Measurements from ENCODE around the gene MSH4. TPM values are rescaled to one million over a fixed set of nuclear protein-coding genes. Genes with fewer than 3 reads are reported as not detected.
"Not testable (repeated sequence)": the region's sequence is repeated elsewhere in the genome, so short reads cannot be mapped to it uniquely, and the experiment has no call there.

MSH4 gene
- total RNA-seq, 2 experiments from 2014 or later = 0.12 to 0.43 TPM

GRCh38 chr1:75801480-75801879, 4.8 kb downstream of the MSH4 start:
- CTCF ChIA-PET; POLR2A ChIA-PET; H3K4me3 Mint-ChIP-seq; H3K27me3 Mint-ChIP-seq; H3K27ac Mint-ChIP-seq; H3K4me1 Mint-ChIP-seq (ENCODE audit: low read depth); intact Hi-C loops (cut with micrococcal nuclease); H3K9me3 Mint-ChIP-seq; DNase-seq: not testable (repeated sequence)
- peaks cover 13% of the 10 kb centered on the region for H3K36me3 Mint-ChIP-seq

- ChIA-PET POLR2A (no interaction called here), CTCF (no interaction called here)
- H3K27me3 Mint-ChIP-seq = no peaks in the 10 kb centered on the region
- no peak overlapping the region for H3K4me3 Mint-ChIP-seq
- H3K9me3 Mint-ChIP-seq = no peaks in the 10 kb centered on the region
- no peaks in the 10 kb centered on the region for H3K4me1 Mint-ChIP-seq (ENCODE audit: low read depth)
- DNase-seq = no peak
- intact Hi-C loops (cut with micrococcal nuclease) = no loop called here
- H3K36me3 Mint-ChIP-seq = no peaks in the 10 kb centered on the region
- H3K27ac Mint-ChIP-seq = no peak overlapping the region
These were observed 12.2 kb downstream of the MSH4 start for GRCh38 chr1:75808921-75809320.

DNA sequence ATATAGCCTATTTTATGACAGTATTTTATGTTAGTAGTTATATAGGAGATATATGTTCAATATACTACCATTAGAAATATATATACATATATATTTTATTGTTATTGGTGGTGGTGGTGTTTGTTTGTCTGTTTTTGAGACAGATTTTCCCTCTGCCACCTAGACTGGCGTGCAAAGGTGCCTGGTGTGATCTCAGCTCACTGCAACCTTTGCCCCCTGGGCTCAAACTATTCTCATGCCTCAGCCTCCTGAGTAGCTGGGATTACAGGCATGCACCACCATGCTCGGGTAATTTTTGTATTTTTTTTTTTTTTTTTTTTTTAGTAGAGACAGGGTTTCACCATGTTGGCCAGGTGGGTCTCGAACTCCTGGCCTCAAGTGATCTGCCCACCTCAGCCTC, 13.4 kb downstream of the MSH4 start:
- H3K36me3 Mint-ChIP-seq; H3K9me3 Mint-ChIP-seq; H3K27me3 Mint-ChIP-seq; H3K4me1 Mint-ChIP-seq (ENCODE audit: low read depth); DNase-seq; H3K4me3 Mint-ChIP-seq; CTCF ChIA-PET; POLR2A ChIA-PET; intact Hi-C loops (cut with micrococcal nuclease); H3K27ac Mint-ChIP-seq: not testable (repeated sequence)

DNA sequence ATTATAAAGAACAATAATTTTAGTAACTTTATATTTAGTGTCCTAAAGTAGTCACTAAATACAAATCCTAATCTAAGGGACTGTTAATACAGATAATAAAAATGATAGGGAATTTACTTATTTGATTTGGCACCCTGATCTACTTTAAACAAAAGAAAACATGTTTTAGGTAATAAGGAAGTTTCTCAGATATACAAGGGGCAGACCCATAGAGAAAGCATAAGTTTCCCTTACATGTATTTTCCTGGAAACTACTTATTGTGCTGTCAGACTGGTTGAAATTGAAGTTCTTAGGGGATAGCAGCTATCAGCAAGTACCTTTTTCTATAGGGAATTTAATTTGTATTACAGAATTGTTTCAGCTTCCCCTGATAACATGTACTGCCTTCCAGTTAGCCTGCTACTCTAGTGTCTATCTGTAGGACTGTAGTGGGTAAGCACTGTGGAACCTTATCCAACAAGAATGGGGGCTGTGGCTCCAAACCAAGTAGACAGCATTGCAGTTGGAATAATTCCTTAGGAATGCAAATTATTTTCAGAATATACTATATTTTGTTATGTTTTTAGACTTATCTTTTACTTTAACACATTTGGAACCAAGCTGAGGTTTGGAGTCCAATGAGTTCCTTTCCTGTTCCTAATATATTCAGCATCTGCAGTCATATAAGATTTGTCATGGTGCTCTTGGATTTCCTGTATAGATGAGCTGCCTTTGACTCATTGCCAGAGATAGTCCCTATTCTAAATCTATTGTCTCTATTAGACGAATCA, 14.7 kb downstream of the MSH4 start:
- intact Hi-C loops (cut with micrococcal nuclease) = no loop called here
- Mint-ChIP-seq H3K27ac (no peak overlapping the region), H3K9me3 (no peaks in the 10 kb centered on the region), H3K4me3 (no peak overlapping the region), H3K4me1 (ENCODE audit: low read depth) (no peaks in the 10 kb centered on the region), H3K27me3 (no peaks in the 10 kb centered on the region), H3K36me3 (no peaks in the 10 kb centered on the region)
- POLR2A ChIA-PET = no interaction called here
- CTCF ChIA-PET = no interaction called here
- DNase-seq = no peak

DNA sequence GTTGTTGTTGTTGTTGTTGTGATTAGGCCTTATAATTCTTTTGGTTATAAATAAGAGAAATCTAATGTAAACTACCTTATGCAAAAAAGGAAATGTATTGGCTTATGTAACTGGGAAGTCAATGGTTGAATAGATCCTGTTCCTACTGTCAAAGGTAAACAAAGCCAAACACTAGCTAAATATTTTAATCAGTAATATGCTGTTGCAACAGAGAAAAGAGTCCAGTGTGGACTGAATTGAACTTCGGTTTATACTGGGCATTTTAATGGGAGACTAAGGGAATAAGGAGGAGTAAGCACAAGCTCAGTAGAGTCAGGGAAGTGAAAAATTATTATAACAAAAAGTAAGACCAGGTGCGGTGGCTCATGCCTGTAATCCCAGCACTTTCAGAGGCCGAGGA, 15.4 kb downstream of the MSH4 start:
- Mint-ChIP-seq H3K27ac (no peak overlapping the region), H3K4me1 (ENCODE audit: low read depth) (no peaks in the 10 kb centered on the region), H3K36me3 (no peaks in the 10 kb centered on the region), H3K4me3 (no peak overlapping the region), H3K27me3 (no peaks in the 10 kb centered on the region), H3K9me3 (no peaks in the 10 kb centered on the region)
- CTCF ChIA-PET = no interaction called here
- POLR2A ChIA-PET = no interaction called here
- DNase-seq = no peak
- intact Hi-C loops (cut with micrococcal nuclease) = no loop called here

DNA sequence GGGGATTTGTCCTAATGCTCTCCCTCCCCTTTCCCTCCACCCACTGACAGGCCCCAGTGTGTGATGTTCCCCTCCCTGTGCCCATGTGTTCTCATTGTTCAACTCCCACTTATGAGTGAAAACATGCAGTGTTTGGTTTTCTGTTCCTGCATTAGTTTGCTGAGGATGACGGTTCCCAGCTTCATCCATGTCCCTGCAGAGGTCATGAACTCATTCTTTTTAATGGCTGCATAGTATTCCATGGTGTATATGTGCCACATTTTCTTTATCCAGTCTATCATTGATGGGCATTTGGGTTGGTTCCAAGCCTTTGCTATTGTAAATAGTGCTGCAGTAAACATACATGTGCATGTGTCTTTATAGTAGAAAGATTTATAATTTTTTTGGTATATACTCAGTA, 26.9 kb downstream of the MSH4 start:
- H3K27me3 Mint-ChIP-seq; H3K4me3 Mint-ChIP-seq; intact Hi-C loops (cut with micrococcal nuclease); H3K27ac Mint-ChIP-seq; DNase-seq; POLR2A ChIA-PET; H3K4me1 Mint-ChIP-seq (ENCODE audit: low read depth); CTCF ChIA-PET: not testable (repeated sequence)
- Mint-ChIP-seq H3K9me3 (peaks cover 14% of the 10 kb centered on the region), H3K36me3 (peaks cover 18% of the 10 kb centered on the region)

DNA sequence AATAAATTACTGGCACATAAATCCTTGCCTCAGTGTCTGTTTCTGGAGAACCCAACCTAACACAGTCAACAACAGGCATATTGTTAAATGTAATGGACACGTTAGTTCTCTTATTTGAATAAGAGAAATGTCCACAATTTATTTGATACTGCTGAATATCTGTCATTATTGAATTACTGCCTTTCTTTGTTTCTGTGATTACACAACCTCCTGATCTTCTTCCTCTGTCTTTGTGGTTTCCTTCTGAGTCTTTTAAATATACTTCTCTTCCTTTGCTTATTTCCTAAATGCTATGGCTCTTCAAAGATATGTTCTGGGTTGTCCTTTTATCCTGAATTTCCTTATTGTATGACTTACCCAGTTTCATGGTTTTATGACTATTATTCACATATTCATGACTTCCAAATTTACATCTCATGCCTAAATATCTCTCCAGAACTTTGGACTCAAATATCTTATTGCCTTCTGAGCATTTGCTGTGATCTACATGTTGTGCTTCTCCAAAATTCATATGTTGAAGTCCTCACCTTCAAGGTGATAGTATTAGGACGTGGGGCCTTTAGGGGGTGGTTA, 39.9 kb downstream of the MSH4 start:
- CTCF ChIA-PET = no interaction called here
- POLR2A ChIA-PET = no interaction called here

DNA sequence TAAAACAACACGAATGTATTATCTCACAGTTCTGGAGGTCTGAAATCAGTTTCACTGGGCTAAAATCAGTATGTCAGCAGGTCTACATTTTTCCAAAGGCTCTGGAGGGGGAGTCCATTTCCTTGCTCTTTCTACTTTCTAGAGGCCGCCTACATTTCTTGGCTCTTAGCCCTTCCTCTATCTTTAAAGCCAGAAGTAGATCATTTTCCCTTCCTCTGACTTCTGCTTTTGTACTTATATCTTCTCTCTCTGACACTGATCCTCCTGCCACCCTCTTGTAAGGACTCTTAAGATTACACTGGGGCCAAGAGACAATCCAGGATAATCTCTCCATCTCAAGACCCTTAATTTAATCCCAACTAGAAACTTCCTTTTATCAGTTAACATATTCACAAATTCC, 41.4 kb downstream of the MSH4 start:
- intact Hi-C loops (cut with micrococcal nuclease) = no loop called here
- Mint-ChIP-seq H3K27ac (no peak overlapping the region), H3K36me3 (no peaks in the 10 kb centered on the region), H3K9me3 (peaks cover 16% of the 10 kb centered on the region), H3K4me3 (no peak overlapping the region), H3K4me1 (ENCODE audit: low read depth) (no peaks in the 10 kb centered on the region), H3K27me3 (no peaks in the 10 kb centered on the region)
- ChIA-PET POLR2A (no interaction called here), CTCF (no interaction called here)
- no peak for DNase-seq

More for the DNA sequence above, 39.9 kb downstream of the MSH4 start:
- intact Hi-C loops (cut with micrococcal nuclease) = no loop called here
- H3K4me3 Mint-ChIP-seq = no peak overlapping the region
- H3K9me3 Mint-ChIP-seq = peaks cover 22% of the 10 kb centered on the region
- H3K4me1 Mint-ChIP-seq (ENCODE audit: low read depth) = no peaks in the 10 kb centered on the region
- no peak for DNase-seq
- no peaks in the 10 kb centered on the region for H3K27me3 Mint-ChIP-seq
- H3K36me3 Mint-ChIP-seq = no peaks in the 10 kb centered on the region
- H3K27ac Mint-ChIP-seq = no peak overlapping the region

- DNase-seq = no peak
- Mint-ChIP-seq H3K4me3 (no peak overlapping the region), H3K4me1 (ENCODE audit: low read depth) (no peaks in the 10 kb centered on the region), H3K27me3 (no peaks in the 10 kb centered on the region), H3K9me3 (no peaks in the 10 kb centered on the region), H3K36me3 (no peaks in the 10 kb centered on the region), H3K27ac (no peak overlapping the region)
- POLR2A ChIA-PET = no interaction called here
- CTCF ChIA-PET = no interaction called here
- intact Hi-C loops (cut with micrococcal nuclease) = no loop called here
These were observed 44.7 kb downstream of the MSH4 start for GRCh38 chr1:75841421-75841820.

DNA sequence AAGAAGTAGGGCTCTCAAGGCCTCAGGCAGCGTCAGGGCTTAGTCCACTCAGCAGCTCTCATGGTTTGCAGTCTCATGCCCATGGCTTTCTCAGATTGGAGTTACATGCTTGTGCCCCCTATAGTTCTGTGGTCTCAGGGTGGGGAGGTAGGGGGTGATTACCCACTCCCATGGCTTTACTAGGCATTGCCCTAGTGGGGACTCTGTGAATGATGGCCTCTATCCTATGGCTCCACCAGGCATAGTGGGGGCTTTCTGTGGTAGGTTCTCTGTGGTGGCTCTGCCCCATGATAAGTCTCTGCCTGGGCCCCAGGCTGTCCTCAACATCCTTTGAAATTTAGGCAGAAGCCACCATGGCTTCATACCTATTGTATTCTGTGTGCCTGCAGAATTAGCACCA, 48.9 kb downstream of the MSH4 start:
- Mint-ChIP-seq H3K9me3 (no peaks in the 10 kb centered on the region), H3K27ac (no peak overlapping the region), H3K27me3 (no peaks in the 10 kb centered on the region), H3K36me3 (no peaks in the 10 kb centered on the region), H3K4me1 (ENCODE audit: low read depth) (no peaks in the 10 kb centered on the region), H3K4me3 (no peak overlapping the region)
- DNase-seq = no peak
- ChIA-PET POLR2A (no interaction called here), CTCF (no interaction called here)
- intact Hi-C loops (cut with micrococcal nuclease) = no loop called here

- H3K27me3 Mint-ChIP-seq = peaks cover 2% of the 10 kb centered on the region
- no peaks in the 10 kb centered on the region for H3K36me3 Mint-ChIP-seq
- H3K27ac Mint-ChIP-seq = no peak overlapping the region
- no peaks in the 10 kb centered on the region for H3K9me3 Mint-ChIP-seq
- intact Hi-C loops (cut with micrococcal nuclease) = no loop called here
- no peaks in the 10 kb centered on the region for H3K4me1 Mint-ChIP-seq (ENCODE audit: low read depth)
- no peak for DNase-seq
- ChIA-PET POLR2A (no interaction called here), CTCF (no interaction called here)
- no peak overlapping the region for H3K4me3 Mint-ChIP-seq
These were observed 58.3 kb downstream of the MSH4 start for GRCh38 chr1:75855010-75855409.

DNA sequence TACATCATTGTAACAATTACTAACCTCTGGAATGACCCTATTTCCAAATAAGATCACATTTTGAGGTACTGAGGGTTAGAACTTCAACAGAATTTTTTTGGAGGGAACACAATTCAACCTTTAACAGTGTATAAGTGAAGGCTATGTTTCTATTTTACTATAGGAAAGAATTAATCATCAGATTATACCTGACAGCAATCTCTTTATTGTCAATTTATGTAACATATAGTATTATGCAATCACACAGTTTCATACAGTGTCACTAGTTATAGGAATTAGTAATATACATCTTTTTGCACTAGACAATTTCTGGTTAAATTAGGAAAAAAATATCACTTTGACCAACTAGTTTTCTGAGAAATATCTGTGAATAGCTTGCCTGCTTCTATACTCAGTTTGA, 59.1 kb downstream of the MSH4 start:
- H3K4me3 Mint-ChIP-seq = no peak overlapping the region
- DNase-seq = no peak
- intact Hi-C loops (cut with micrococcal nuclease) = no loop called here
- no peaks in the 10 kb centered on the region for H3K9me3 Mint-ChIP-seq
- POLR2A ChIA-PET = no interaction called here
- H3K27me3 Mint-ChIP-seq = peaks cover 2% of the 10 kb centered on the region
- CTCF ChIA-PET = no interaction called here
- no peaks in the 10 kb centered on the region for H3K36me3 Mint-ChIP-seq
- H3K27ac Mint-ChIP-seq = no peak overlapping the region
- no peaks in the 10 kb centered on the region for H3K4me1 Mint-ChIP-seq (ENCODE audit: low read depth)

DNA sequence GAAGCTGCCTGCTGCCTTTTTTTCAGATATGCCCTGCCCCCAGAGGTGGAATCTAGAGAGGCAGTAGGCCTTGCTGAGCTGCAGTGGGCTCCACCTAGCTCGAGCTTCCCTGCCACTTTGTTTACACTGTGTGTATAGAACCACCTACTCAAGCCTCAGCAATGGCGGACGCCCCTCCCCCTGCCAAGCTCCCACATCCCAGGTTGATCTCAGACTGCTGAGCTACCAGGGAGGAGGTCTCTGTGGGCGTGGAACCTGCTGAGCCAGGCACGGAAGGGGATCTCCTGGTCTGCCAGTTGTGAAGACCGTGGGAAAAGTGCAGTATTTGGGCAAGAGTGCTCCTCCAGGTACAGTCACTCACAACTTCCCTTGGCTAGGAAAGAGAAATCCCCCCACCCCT, 65.1 kb downstream of the MSH4 start:
- no peak for DNase-seq
- H3K27me3 Mint-ChIP-seq = peaks cover 3% of the 10 kb centered on the region
- H3K27ac Mint-ChIP-seq = no peak overlapping the region
- no peak overlapping the region for H3K4me3 Mint-ChIP-seq
- no peaks in the 10 kb centered on the region for H3K9me3 Mint-ChIP-seq
- intact Hi-C loops (cut with micrococcal nuclease) = no loop called here
- no peaks in the 10 kb centered on the region for H3K36me3 Mint-ChIP-seq
- CTCF ChIA-PET = no interaction called here
- POLR2A ChIA-PET = no interaction called here
- H3K4me1 Mint-ChIP-seq (ENCODE audit: low read depth) = no peaks in the 10 kb centered on the region
